RWPE2 (cell line): ENCODE results near the gene GABRB2.

Experiments
- ATAC-seq: fragments of 200-7000 bp; cut with Tn5 transposase; 3 replicates; pipeline ENCODE4 v1.9.1; 2021; ENCODE audit warnings: low read depth
- DNase-seq: peaks from one replicate; pipeline ENCODE4 v3.0.0-alpha.2; 2020; ENCODE audit warnings: low spot score
- H3K27ac ChIP-seq: fragments of 450-650 bp; 2 replicates; pipeline ENCODE4 v1.5.1; 2017; ENCODE audit warnings: mild to moderate bottlenecking; ENCODE audit not compliant: poor library complexity, severe bottlenecking
- H3K27me3 ChIP-seq: fragments of 250-450 bp; sonication (Bioruptor Pico); 2 replicates; pipeline ENCODE4 v1.5.1; 2021; ENCODE audit warnings: mild to moderate bottlenecking, moderate library complexity; ENCODE audit not compliant: insufficient read depth, poor library complexity, severe bottlenecking
- H3K36me3 ChIP-seq: fragments of 250-450 bp; sonication (Bioruptor Pico); 2 replicates; pipeline ENCODE4 v1.5.1; 2020; ENCODE audit warnings: low read depth, mild to moderate bottlenecking, moderate library complexity
- H3K4me1 ChIP-seq: fragments of 250-450 bp; sonication (Bioruptor Pico); 2 replicates; pipeline ENCODE4 v1.5.1; 2021; ENCODE audit warnings: mild to moderate bottlenecking, moderate library complexity; ENCODE audit not compliant: insufficient read depth, poor library complexity, severe bottlenecking
- H3K4me3 ChIP-seq: fragments of 250-450 bp; sonication (Bioruptor Pico); 2 replicates; pipeline ENCODE4 v1.5.1; 2021; ENCODE audit warnings: mild to moderate bottlenecking, moderate library complexity; ENCODE audit not compliant: severe bottlenecking
- H3K9me3 ChIP-seq: fragments of 250-450 bp; sonication (Bioruptor Pico); 2 replicates; pipeline ENCODE4 v1.5.1; 2021; ENCODE audit warnings: mild to moderate bottlenecking, moderate library complexity; ENCODE audit not compliant: severe bottlenecking
- TF ChIP-seq, protein P1 (sequence below): fragments of 450-650 bp; IDR thresholded peaks from one replicate; pipeline ENCODE4 v1.5.1; 2017; ENCODE audit warnings: mild to moderate bottlenecking, moderate library complexity; ENCODE audit not compliant: poor library complexity, severe bottlenecking

The GABRB2 gene

DNA sequence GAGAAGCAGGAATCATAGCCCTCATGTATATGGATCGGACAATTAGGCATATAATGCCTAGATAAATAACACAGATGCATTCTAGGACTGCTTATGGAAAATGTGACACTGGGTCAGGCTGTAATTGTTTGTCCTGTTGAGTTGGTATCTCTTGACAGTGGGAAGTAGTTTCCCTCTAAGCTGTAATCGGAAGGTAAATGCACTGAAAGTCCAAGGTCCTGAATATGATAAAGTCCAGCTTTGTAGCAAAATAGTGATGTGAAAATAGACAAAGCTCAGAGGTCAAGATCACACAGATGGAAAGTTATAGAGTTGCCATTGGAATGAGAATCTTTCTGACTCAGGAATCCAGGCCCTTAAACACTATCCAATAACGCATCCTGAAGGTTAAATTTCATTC, 214.2 kb downstream of the GABRB2 start:
- no peak overlapping the region for H3K4me3 ChIP-seq
- no peak for ATAC-seq

DNA sequence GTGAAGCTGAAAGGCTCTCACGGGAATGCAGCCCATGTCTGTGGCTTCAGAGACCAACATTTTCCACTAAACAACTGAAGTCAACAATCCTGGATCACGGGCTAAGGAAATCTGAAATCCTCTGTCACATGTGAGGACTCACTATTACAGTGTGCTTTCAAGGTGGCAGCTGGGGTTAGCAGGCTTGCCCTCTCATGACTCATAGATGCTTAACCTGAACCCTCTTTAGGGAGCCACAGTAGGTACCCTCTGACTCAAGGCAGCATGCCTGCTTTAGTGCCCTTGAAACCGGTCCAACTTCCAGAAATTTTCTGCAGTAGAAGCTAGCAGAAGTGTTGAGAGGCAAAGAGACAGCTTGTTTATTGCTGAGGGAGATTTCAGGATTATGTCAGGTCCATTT, 232.5 kb downstream of the GABRB2 start:
- Histone ChIP-seq H3K9me3 (no peaks in the 10 kb centered on the region), H3K4me1 (no peaks in the 10 kb centered on the region), H3K4me3 (no peak overlapping the region), H3K36me3 (no peaks in the 10 kb centered on the region), H3K27me3 (peaks cover 12% of the 10 kb centered on the region), H3K27ac (no peak overlapping the region)
- ATAC-seq, result peak; percentile 46; the same call in 1 of the 3 replicates
- DNase-seq, result no peak
- TF ChIP-seq, protein P1, sequence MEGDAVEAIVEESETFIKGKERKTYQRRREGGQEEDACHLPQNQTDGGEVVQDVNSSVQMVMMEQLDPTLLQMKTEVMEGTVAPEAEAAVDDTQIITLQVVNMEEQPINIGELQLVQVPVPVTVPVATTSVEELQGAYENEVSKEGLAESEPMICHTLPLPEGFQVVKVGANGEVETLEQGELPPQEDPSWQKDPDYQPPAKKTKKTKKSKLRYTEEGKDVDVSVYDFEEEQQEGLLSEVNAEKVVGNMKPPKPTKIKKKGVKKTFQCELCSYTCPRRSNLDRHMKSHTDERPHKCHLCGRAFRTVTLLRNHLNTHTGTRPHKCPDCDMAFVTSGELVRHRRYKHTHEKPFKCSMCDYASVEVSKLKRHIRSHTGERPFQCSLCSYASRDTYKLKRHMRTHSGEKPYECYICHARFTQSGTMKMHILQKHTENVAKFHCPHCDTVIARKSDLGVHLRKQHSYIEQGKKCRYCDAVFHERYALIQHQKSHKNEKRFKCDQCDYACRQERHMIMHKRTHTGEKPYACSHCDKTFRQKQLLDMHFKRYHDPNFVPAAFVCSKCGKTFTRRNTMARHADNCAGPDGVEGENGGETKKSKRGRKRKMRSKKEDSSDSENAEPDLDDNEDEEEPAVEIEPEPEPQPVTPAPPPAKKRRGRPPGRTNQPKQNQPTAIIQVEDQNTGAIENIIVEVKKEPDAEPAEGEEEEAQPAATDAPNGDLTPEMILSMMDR, result no peak

More for the DNA sequence above, 214.2 kb downstream of the GABRB2 start:
- Histone ChIP-seq H3K27me3 (peaks cover 2% of the 10 kb centered on the region), H3K36me3 (no peaks in the 10 kb centered on the region), H3K4me1 (no peaks in the 10 kb centered on the region), H3K27ac (no peak overlapping the region), H3K9me3 (no peaks in the 10 kb centered on the region)
- DNase-seq, result no peak
- TF ChIP-seq, protein P1, result no peak

DNA sequence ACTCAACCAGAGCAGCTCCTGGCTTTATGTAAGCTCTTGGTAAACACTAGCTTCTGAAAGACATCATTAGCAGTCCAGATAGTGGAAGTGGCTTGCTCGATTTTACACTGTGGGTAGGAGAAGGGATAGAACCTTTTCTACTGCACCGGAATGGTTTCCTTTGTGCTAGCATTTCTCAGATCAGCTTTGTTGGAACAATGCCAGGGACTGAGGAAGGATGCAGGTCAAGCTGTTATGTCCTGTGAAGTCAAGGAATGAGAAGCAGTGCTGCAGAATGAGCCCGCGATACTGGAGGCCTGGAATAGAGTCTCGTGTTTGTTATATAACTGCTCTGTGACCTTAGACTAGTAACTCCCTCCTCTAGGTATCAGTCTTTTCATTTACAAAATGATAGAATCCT, 233.6 kb downstream of the GABRB2 start:
- Histone ChIP-seq H3K27me3 (peaks cover 9% of the 10 kb centered on the region), H3K9me3 (no peaks in the 10 kb centered on the region), H3K27ac (no peak overlapping the region), H3K4me1 (no peaks in the 10 kb centered on the region), H3K36me3 (no peaks in the 10 kb centered on the region), H3K4me3 (no peak overlapping the region)
- DNase-seq (no peak), ATAC-seq (no peak)
- TF ChIP-seq, protein P1, result no peak

DNA sequence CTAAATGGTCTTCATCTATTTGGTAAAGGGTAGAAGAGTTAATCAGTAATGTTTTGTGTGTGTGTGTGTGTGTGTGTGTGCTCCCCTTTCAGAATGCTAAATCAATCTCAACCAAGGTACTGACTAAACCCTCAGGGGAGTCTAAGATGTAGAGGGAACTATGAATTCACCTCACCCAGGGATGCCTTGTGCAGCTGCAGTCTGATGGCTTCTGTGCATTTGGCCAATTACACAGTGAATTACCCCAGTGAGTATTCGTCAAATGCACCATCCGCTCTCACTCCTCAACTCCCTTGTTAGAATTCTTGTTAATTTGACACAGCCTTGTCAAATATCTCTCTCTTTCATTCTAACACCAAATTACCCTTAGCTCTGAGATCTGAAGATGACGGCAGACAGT, 234.6 kb downstream of the GABRB2 start:
- H3K9me3 ChIP-seq, result no peaks in the 10 kb centered on the region
- H3K27me3 ChIP-seq, result peaks cover 9% of the 10 kb centered on the region
- H3K36me3 ChIP-seq, result no peaks in the 10 kb centered on the region
- no peak overlapping the region for H3K27ac ChIP-seq
- ATAC-seq (no peak), DNase-seq (no peak)
- TF ChIP-seq, protein P1, result no peak
- no peak overlapping the region for H3K4me3 ChIP-seq
- no peaks in the 10 kb centered on the region for H3K4me1 ChIP-seq

DNA sequence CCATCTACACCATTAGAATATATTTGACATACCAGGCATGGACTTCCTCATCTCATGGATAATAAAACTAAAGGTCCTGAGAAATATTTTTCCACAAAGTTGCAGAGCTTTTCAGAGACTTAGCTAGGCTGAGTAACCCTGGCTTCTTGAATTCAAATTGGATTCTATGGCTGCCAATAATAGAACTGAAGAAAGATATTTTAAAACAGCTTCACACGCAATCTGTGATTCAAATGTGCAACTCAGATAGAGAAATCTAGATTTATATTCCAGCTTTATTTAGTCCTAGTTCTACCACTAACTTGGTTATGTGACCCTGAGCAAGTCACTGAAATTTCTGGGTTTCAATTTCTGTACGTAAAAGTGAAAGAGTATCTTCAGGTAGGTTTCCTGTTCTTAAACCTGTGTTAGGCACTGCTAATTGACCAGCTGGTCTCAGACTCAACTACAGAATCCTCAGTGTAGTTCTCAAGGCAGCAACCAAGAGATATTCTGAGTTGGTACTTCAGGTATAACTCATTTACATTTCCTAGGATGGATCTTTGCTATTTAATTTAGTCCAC, 235.3 kb downstream of the GABRB2 start:
- H3K4me3 ChIP-seq, result no peak overlapping the region
- TF ChIP-seq, protein P1, result no peak
- H3K4me1 ChIP-seq, result no peaks in the 10 kb centered on the region
- no peaks in the 10 kb centered on the region for H3K9me3 ChIP-seq
- no peaks in the 10 kb centered on the region for H3K36me3 ChIP-seq
- no peak for DNase-seq
- peaks cover 9% of the 10 kb centered on the region for H3K27me3 ChIP-seq
- no peak for ATAC-seq
- H3K27ac ChIP-seq, result no peak overlapping the region
